ENCODE data around the gene LAMTOR1.

Gene LAMTOR1

DNA sequence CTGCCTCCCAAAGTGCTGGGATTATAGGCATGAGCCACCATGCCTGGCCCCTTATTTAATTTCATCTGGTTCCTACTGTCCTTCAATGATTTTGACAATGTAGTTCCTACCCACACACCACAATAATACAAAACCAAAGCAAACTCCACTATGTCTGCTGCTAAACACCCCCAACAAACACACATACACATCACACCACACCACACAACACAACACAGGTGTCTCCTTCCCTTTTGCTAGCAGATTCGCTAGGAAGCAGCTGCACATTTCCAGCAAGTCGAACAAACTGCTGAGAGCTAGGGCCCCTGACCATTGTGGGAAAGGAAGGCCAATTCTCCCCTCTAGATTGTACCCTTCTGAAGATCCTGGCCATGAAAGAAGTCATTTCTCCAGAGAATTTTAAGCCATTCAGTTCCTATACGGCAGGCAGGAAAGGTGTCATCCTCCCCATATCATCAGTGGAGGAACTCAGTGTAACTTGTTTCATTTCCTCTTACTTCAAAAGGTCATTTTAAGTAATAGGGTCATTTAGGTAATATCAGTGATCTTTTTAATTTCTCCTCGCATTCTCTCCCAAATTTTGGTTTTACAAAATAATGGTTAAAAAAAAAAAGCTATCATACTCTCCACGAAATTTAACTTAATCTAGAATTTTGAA is 41.2 kb downstream of the LAMTOR1 start:
- FAIRE-seq (no peak), DNase-seq (ENCODE audit: insufficient read length, low spot score) (no peak)
- no peak for TF ChIP-seq POLR2A (IDR thresholded peaks at IDR 0.05; ENCODE audit: low read depth, low read length)

DNA sequence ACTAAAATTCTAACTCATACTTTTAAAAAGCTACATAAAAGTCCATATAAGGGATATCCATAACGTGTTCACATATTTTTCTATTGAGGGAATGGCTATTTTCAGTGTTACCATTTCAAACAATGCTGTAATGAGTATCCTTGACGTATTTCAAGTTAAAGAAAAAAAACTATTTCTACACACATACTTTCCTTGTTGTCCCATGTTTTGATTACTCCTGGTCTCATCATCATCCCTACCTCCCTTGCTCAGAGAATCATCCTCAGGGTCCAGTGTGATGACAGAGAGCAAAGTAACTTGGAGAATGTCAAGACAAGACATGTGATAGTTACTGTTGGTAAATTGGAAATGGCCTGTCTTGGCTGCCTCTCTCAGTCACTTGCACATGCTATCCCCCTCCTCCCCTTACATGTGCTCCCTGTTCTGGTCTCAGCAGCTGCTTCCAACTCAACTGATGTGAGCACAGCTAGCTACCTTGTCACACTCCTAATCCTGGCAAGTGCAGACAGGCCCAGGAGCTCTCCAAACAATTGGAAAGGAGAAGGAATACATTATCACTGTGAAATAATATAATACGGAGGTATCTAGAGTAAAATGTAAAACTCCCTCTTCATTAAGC is 44.6 kb downstream of the LAMTOR1 start:
- DNase-seq (ENCODE audit: insufficient read length, low spot score), result no peak

DNA sequence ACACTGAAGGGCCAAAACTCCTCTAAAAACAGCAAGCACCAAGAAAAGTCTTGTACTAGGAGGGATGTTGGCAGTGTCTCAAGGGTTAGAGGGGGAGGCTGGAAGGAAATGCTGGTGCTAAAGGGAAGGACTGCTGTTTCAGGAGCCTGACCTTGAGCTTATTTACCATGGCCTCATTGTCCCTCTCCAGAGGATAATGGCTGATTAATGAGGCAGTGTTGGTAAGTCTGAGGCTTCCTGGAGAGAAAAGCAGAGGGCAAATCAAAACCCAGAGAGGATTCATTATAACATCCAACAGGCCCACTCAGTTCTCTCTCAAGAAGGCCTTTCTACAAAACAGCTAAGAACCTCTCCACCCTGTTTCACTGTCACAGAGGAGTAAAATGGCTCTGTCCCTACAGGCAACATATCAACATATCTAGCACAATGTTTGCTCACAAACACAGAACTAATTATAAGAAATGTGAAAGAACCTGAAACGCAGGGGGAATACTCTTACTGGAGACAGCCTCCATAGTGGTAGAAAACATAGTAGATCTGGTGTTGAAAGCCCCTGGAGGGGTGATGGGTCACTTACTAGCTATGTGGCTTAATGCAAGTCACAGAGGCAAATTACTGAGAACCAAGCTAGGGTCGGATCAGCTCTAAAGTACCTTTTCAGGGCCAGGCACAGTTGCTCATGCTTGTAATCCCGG is 54.2 kb downstream of the LAMTOR1 start:
- TF ChIP-seq POLR2A (IDR thresholded peaks at IDR 0.05; ENCODE audit: low read depth, low read length), result no peak
- FAIRE-seq (no peak), DNase-seq (ENCODE audit: insufficient read length, low spot score) (no peak)

More for the DNA sequence above, 44.6 kb downstream of the LAMTOR1 start:
- FAIRE-seq, result no peak
- no peak for TF ChIP-seq POLR2A (IDR thresholded peaks at IDR 0.05; ENCODE audit: low read depth, low read length)
